RWPE2 (cell line): ENCODE measurements around the gene TMEM138.

ENCODE experiments used
- ATAC-seq: fragments of 200-7000 bp; cut with Tn5 transposase; 3 replicates; pipeline ENCODE4 v1.9.1; 2021; ENCODE audit warnings: low read depth
- DNase-seq: peaks from one replicate; pipeline ENCODE4 v3.0.0-alpha.2; 2020; ENCODE audit warnings: low spot score
- H3K27ac ChIP-seq: fragments of 450-650 bp; 2 replicates; pipeline ENCODE4 v1.5.1; 2017; ENCODE audit warnings: mild to moderate bottlenecking; ENCODE audit not compliant: poor library complexity, severe bottlenecking
- H3K27me3 ChIP-seq: fragments of 250-450 bp; sonication (Bioruptor Pico); 2 replicates; pipeline ENCODE4 v1.5.1; 2021; ENCODE audit warnings: mild to moderate bottlenecking, moderate library complexity; ENCODE audit not compliant: insufficient read depth, poor library complexity, severe bottlenecking
- H3K36me3 ChIP-seq: fragments of 250-450 bp; sonication (Bioruptor Pico); 2 replicates; pipeline ENCODE4 v1.5.1; 2020; ENCODE audit warnings: low read depth, mild to moderate bottlenecking, moderate library complexity
- H3K4me1 ChIP-seq: fragments of 250-450 bp; sonication (Bioruptor Pico); 2 replicates; pipeline ENCODE4 v1.5.1; 2021; ENCODE audit warnings: mild to moderate bottlenecking, moderate library complexity; ENCODE audit not compliant: insufficient read depth, poor library complexity, severe bottlenecking
- H3K4me3 ChIP-seq: fragments of 250-450 bp; sonication (Bioruptor Pico); 2 replicates; pipeline ENCODE4 v1.5.1; 2021; ENCODE audit warnings: mild to moderate bottlenecking, moderate library complexity; ENCODE audit not compliant: severe bottlenecking
- H3K9me3 ChIP-seq: fragments of 250-450 bp; sonication (Bioruptor Pico); 2 replicates; pipeline ENCODE4 v1.5.1; 2021; ENCODE audit warnings: mild to moderate bottlenecking, moderate library complexity; ENCODE audit not compliant: severe bottlenecking
- CTCF ChIP-seq: fragments of 450-650 bp; IDR thresholded peaks from one replicate; pipeline ENCODE4 v1.5.1; 2017; ENCODE audit warnings: mild to moderate bottlenecking, moderate library complexity; ENCODE audit not compliant: poor library complexity, severe bottlenecking

TMEM138 gene

DNA sequence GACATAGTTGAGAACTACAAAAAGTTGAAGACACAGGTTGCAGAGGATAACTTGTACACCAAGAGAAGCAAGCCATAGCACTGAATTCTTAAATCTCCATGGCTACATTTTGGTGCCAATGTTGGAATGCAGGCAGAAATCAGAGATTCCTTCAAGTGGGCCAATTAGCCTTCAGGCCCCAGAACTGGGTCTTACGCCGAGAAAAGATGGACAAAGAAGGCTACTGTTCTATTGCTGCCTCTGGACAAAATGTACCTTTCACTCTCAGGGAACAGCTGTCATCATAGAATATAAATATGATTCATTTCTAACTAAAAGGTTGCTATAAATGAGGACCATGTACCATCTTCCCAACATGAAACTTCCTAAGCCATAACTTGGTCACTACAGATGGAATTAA is 43.9 kb downstream of the TMEM138 start:
- Histone ChIP-seq H3K36me3 (peaks cover 83% of the 10 kb centered on the region), H3K4me3 (no peak overlapping the region), H3K27ac (no peak overlapping the region), H3K9me3 (no peaks in the 10 kb centered on the region), H3K27me3 (no peaks in the 10 kb centered on the region), H3K4me1 (no peaks in the 10 kb centered on the region)
- TF ChIP-seq CTCF, result no peak
- ATAC-seq (no peak), DNase-seq (no peak)

DNA sequence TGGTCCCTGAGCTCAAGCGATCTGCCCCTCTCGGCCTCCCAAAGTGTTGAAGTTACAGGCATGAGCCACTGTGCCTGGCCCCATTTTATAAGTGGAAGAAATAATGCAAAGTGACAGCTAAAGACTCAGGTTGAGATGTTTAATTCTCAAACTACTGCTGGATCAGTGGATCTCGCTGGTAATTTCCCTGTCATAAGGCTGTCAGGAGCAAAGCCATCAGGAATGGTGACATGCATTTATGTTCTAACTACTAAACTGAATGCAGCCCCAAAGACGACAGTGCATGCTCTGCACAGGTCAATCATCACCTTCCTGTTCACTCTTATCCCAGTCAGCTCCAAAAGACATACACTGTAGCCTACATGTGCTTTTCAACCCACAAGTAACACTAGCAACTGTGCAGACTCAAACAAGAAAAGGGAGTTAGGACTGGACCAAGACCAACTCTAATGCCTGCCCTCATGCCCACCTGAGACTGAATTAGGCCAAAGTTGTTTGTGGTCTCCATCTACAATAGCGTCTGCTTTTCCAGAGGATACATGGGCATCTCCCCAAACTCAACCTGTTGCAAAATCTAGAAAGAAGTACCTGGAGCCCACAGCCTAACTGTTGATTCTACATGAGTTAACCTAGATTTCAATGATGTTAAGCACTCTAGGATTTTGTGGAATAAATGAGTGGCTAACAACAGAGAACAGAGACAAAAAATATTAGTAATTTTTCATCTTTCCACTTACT is 45.0 kb downstream of the TMEM138 start:
- no peak for DNase-seq
- Histone ChIP-seq H3K27me3 (no peaks in the 10 kb centered on the region), H3K9me3 (no peaks in the 10 kb centered on the region), H3K4me3 (no peak overlapping the region), H3K4me1 (no peaks in the 10 kb centered on the region), H3K27ac (no peak overlapping the region), H3K36me3 (peaks cover 92% of the 10 kb centered on the region)
- TF ChIP-seq CTCF, result no peak
- ATAC-seq, result no peak

GRCh38 chr11:61411589-61411988 is 49.4 kb downstream of the TMEM138 start:
- DNase-seq, result no peak
- no peak for TF ChIP-seq CTCF
- no peak overlapping the region for H3K4me3 ChIP-seq
- no peaks in the 10 kb centered on the region for H3K27me3 ChIP-seq
- no peaks in the 10 kb centered on the region for H3K9me3 ChIP-seq
- H3K36me3 ChIP-seq, result peaks cover 100% of the 10 kb centered on the region
- no peak for ATAC-seq
- no peaks in the 10 kb centered on the region for H3K4me1 ChIP-seq
- H3K27ac ChIP-seq, result no peak overlapping the region

GRCh38 chr11:61413496-61413895 is 51.3 kb downstream of the TMEM138 start:
- ATAC-seq (no peak), DNase-seq (no peak)
- no peak overlapping the region for H3K27ac ChIP-seq
- H3K4me1 ChIP-seq, result no peaks in the 10 kb centered on the region
- H3K27me3 ChIP-seq, result no peaks in the 10 kb centered on the region
- H3K4me3 ChIP-seq, result no peak overlapping the region
- peaks cover 100% of the 10 kb centered on the region for H3K36me3 ChIP-seq
- no peak for TF ChIP-seq CTCF
- no peaks in the 10 kb centered on the region for H3K9me3 ChIP-seq

GRCh38 chr11:61414547-61414946 is 52.4 kb downstream of the TMEM138 start:
- H3K27ac ChIP-seq, result no peak overlapping the region
- no peak for DNase-seq
- H3K36me3 ChIP-seq, result peaks cover 100% of the 10 kb centered on the region
- TF ChIP-seq CTCF, result no peak
- no peaks in the 10 kb centered on the region for H3K9me3 ChIP-seq
- ATAC-seq, result no peak
- H3K27me3 ChIP-seq, result no peaks in the 10 kb centered on the region
- no peak overlapping the region for H3K4me3 ChIP-seq
- H3K4me1 ChIP-seq, result no peaks in the 10 kb centered on the region
